Measurements from ENCODE around the gene ST7.

ST7 gene

GRCh38 chr7:117184367-117184766 is 231.1 kb downstream of the ST7 start:
- DNase-seq = no peak
- no peak for TF ChIP-seq CTCF (IDR thresholded peaks at IDR 0.05; ENCODE audit: low read depth, low read length)
- Histone ChIP-seq H3K36me3 (no peaks in the 10 kb centered on the region), H3K4me1 (peaks cover 17% of the 10 kb centered on the region), H3K9me3 (no peaks in the 10 kb centered on the region), H3K27me3 (no peaks in the 10 kb centered on the region), H3K4me3 (ENCODE audit: low read depth, low read length) (no peak overlapping the region)

DNA sequence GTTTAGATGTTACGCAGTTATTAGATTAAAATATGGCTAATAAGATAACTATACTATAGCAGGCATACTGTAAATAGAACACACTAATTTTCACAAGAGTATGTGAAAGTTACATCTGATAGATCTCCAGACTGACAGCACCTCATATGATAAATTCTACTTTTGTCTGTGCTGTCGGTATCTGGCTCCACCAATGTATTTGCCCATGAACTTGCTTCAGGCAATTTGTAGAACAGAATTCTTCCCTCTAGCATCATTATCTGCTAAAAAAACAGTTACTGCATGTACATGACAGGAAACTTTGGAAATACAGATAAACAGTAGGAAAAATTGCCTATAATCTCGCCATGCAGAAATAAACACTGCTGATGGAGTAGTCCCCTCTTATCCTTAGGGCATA is 231.8 kb downstream of the ST7 start:
- Histone ChIP-seq H3K4me3 (ENCODE audit: low read depth, low read length) (no peak overlapping the region), H3K27me3 (no peaks in the 10 kb centered on the region), H3K36me3 (no peaks in the 10 kb centered on the region), H3K4me1 (peaks cover 17% of the 10 kb centered on the region), H3K9me3 (no peaks in the 10 kb centered on the region)
- no peak for TF ChIP-seq CTCF (IDR thresholded peaks at IDR 0.05; ENCODE audit: low read depth, low read length)
- DNase-seq = no peak

- no peak for TF ChIP-seq CTCF (IDR thresholded peaks at IDR 0.05; ENCODE audit: low read depth, low read length)
- Histone ChIP-seq H3K4me3 (ENCODE audit: low read depth, low read length) (no peak overlapping the region), H3K27me3 (no peaks in the 10 kb centered on the region), H3K9me3 (no peaks in the 10 kb centered on the region), H3K4me1 (peaks cover 17% of the 10 kb centered on the region), H3K36me3 (peaks cover 3% of the 10 kb centered on the region)
- DNase-seq = no peak
Observed at GRCh38 chr7:117186218-117187010, 233.1 kb downstream of the ST7 start.

GRCh38 chr7:117188376-117188775 is 235.1 kb downstream of the ST7 start:
- DNase-seq = no peak
- H3K4me1 ChIP-seq = peaks cover 9% of the 10 kb centered on the region
- H3K36me3 ChIP-seq = peaks cover 3% of the 10 kb centered on the region
- no peaks in the 10 kb centered on the region for H3K27me3 ChIP-seq
- H3K9me3 ChIP-seq = no peaks in the 10 kb centered on the region
- TF ChIP-seq CTCF (IDR thresholded peaks at IDR 0.05; ENCODE audit: low read depth, low read length) = no peak
- no peak overlapping the region for H3K4me3 ChIP-seq (ENCODE audit: low read depth, low read length)

GRCh38 chr7:117188949-117189592 is 235.8 kb downstream of the ST7 start:
- H3K36me3 ChIP-seq = peaks cover 3% of the 10 kb centered on the region
- no peak for DNase-seq
- TF ChIP-seq CTCF (IDR thresholded peaks at IDR 0.05; ENCODE audit: low read depth, low read length) = no peak
- no peaks in the 10 kb centered on the region for H3K9me3 ChIP-seq
- no peak overlapping the region for H3K4me3 ChIP-seq (ENCODE audit: low read depth, low read length)
- peaks cover 7% of the 10 kb centered on the region for H3K4me1 ChIP-seq
- H3K27me3 ChIP-seq = no peaks in the 10 kb centered on the region

DNA sequence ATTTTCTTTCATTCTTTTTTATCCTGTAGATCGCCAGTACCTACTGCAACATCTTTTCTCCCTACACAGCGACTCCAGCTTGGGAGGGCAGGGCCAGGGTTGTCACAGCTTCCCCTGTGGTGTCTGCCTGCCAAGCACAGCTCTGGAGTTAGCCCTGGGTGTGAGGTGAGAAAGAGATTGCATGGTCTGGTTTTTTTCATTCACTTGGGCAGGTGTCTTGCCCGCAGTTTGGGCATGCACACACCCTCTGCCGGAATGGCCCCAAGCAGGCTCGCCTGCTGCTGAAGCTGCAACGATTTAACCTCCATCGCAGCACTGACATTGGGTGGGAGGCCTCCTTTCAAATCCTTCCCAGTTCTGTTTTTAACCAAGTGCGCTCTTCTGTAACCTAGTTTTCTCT is 236.8 kb downstream of the ST7 start:
- Histone ChIP-seq H3K4me1 (no peaks in the 10 kb centered on the region; the same call in 1 of the 2 replicates), H3K9me3 (no peaks in the 10 kb centered on the region), H3K4me3 (ENCODE audit: low read depth, low read length) (no peak overlapping the region), H3K36me3 (peaks cover 3% of the 10 kb centered on the region), H3K27me3 (no peaks in the 10 kb centered on the region)
- TF ChIP-seq CTCF (IDR thresholded peaks at IDR 0.05; ENCODE audit: low read depth, low read length) = no peak
- DNase-seq = no peak

All from BE2C (cell line).